Measurements from ENCODE around the gene YLPM1.

DNA sequence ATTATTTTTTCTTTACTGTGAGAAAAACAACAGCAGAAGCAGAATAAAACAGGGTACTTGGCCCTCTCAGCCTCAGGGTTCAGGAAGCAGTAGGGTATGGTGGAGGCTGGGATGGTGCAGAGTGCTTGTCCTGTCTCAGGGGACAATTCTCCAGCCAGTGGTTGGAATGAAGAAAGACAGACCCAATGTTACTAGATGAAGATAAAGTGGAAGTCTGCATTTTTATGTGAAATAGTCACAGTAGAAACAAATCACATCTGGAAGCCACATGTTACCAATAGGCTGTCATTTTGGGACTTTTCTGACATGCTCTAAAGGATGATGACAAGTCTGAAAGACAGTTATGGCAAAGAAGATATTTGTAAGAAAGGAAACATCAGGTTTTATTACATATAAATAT lies 80.5 kb downstream of the YLPM1 start:
- TF ChIP-seq YY1 (IDR thresholded peaks at IDR 0.05; ENCODE audit: insufficient read depth, insufficient read length): no peak
- TF ChIP-seq ZNF274 (IDR thresholded peaks at IDR 0.05; ENCODE audit: low read depth, low read length): no peak
- no peak for TF ChIP-seq SUZ12 (IDR thresholded peaks at IDR 0.05; ENCODE audit: extremely low read depth, insufficient read depth, insufficient read length)
